WTC11 (cell line): ENCODE data around the gene SLC34A1. TPM values are rescaled to one million over a fixed set of nuclear protein-coding genes. Genes with fewer than 3 reads are reported as not detected.
A peak's percentile ranks its signal among the peaks of the same experiment; 100 is the strongest.

ENCODE experiments used
- ATAC-seq: fragments of 200-7000 bp; cut with Tn5 transposase; 2 replicates; pipeline ENCODE4 v1.10.0; 2021; ENCODE audit warnings: mild to moderate bottlenecking, moderate library complexity
- CTCF ChIA-PET: fragments of 300-600 bp; sonication (Branson Sonifier 250); formaldehyde crosslinking; loops from one replicate; lab custom pipeline; 2021; ENCODE audit warnings: antibody characterized with exemption; lab: Charles Lee
- POLR2A ChIA-PET: fragments of 350-600 bp; sonication (Branson Sonifier 250); formaldehyde crosslinking; loops from one replicate; lab custom pipeline; 2021; ENCODE audit warnings: antibody characterized with exemption; lab: Charles Lee
- DNase-seq: peaks from one replicate; pipeline ENCODE4 v3.0.0; 2021; ENCODE audit warnings: low spot score
- H3K27ac Mint-ChIP-seq: 2 replicates; pipeline ENCODE4 v1.8.0; 2021; ENCODE audit warnings: mixed read lengths
- H3K27me3 Mint-ChIP-seq: 2 replicates; pipeline ENCODE4 v1.8.0; 2021; ENCODE audit warnings: low read depth, mild to moderate bottlenecking, moderate library complexity, mixed read lengths
- H3K36me3 Mint-ChIP-seq: 2 replicates; pipeline ENCODE4 v1.8.0; 2021; ENCODE audit warnings: mixed read lengths
- H3K4me1 Mint-ChIP-seq: 2 replicates; pipeline ENCODE4 v1.8.0; 2022; ENCODE audit warnings: mixed read lengths
- H3K4me3 Mint-ChIP-seq: 2 replicates; pipeline ENCODE4 v1.8.0; 2021; ENCODE audit warnings: mild to moderate bottlenecking, moderate library complexity, mixed read lengths
- H3K9me3 Mint-ChIP-seq: 2 replicates; pipeline ENCODE4 v1.8.0; 2021; ENCODE audit warnings: mixed read lengths
- CBFB ChIP-seq: sonication (generic); formaldehyde crosslinking; IDR thresholded peaks from 2 replicates; pipeline ENCODE4 v1.8.1; 2022; ENCODE audit warnings: mild to moderate bottlenecking, low read depth, missing genetic modification reagents
- CREB1 ChIP-seq: sonication (generic); formaldehyde crosslinking; IDR thresholded peaks from 2 replicates; pipeline ENCODE4 v1.8.0; 2023; ENCODE audit warnings: mild to moderate bottlenecking, missing genetic modification reagents
- CREM ChIP-seq: sonication (generic); formaldehyde crosslinking; IDR thresholded peaks from 2 replicates; pipeline ENCODE4 v1.8.1; 2022; ENCODE audit warnings: mild to moderate bottlenecking, missing genetic modification reagents, moderate library complexity
- E2F1 ChIP-seq: sonication (generic); formaldehyde crosslinking; IDR thresholded peaks from 2 replicates; pipeline ENCODE4 v1.8.0; 2022; ENCODE audit warnings: mild to moderate bottlenecking, missing genetic modification reagents
- E2F5 ChIP-seq: sonication (generic); formaldehyde crosslinking; IDR thresholded peaks from 2 replicates; pipeline ENCODE4 v1.8.1; 2022; ENCODE audit warnings: mild to moderate bottlenecking, moderate library complexity, missing genetic modification reagents
- ELF4 ChIP-seq: sonication (generic); formaldehyde crosslinking; IDR thresholded peaks from 2 replicates; pipeline ENCODE4 v1.8.1; 2022; ENCODE audit warnings: low read depth, mild to moderate bottlenecking, moderate library complexity, missing genetic modification reagents
- ERG ChIP-seq: fragments of 250-450 bp; sonication (Bioruptor Pico); IDR thresholded peaks from 2 replicates; pipeline ENCODE4 v1.8.0; 2021; ENCODE audit warnings: mild to moderate bottlenecking
- FOXK1 ChIP-seq: sonication (generic); formaldehyde crosslinking; IDR thresholded peaks from 2 replicates; pipeline ENCODE4 v1.8.0; 2022; ENCODE audit warnings: mild to moderate bottlenecking, moderate library complexity, missing genetic modification reagents
- JAZF1 ChIP-seq: fragments of 250-450 bp; sonication (Bioruptor Pico); IDR thresholded peaks from 2 replicates; pipeline ENCODE4 v1.9.0; 2021; ENCODE audit warnings: moderate library complexity, mild to moderate bottlenecking, inconsistent platforms
- NFATC4 ChIP-seq: fragments of 250-450 bp; sonication (Bioruptor Pico); IDR thresholded peaks from 2 replicates; pipeline ENCODE4 v1.9.0; 2021; ENCODE audit warnings: mild to moderate bottlenecking
- RORB ChIP-seq: fragments of 250-450 bp; sonication (Bioruptor Pico); IDR thresholded peaks from 2 replicates; pipeline ENCODE4 v1.9.0; 2021; ENCODE audit warnings: mild to moderate bottlenecking
- SMAD3 ChIP-seq: sonication (generic); formaldehyde crosslinking; IDR thresholded peaks from 2 replicates; pipeline ENCODE4 v1.8.0; 2022; ENCODE audit warnings: missing genetic modification reagents, mild to moderate bottlenecking, borderline replicate concordance
- USF1 ChIP-seq: sonication (generic); formaldehyde crosslinking; IDR thresholded peaks from 2 replicates; pipeline ENCODE4 v1.8.0; 2022; ENCODE audit warnings: mild to moderate bottlenecking, missing genetic modification reagents
- ZMAT4 ChIP-seq: fragments of 250-450 bp; sonication (Bioruptor Pico); IDR thresholded peaks from 2 replicates; pipeline ENCODE4 v1.9.0; 2021; ENCODE audit warnings: mild to moderate bottlenecking
- ZNF281 ChIP-seq: sonication (generic); formaldehyde crosslinking; IDR thresholded peaks from 2 replicates; pipeline ENCODE4 v1.8.0; 2023; ENCODE audit warnings: mild to moderate bottlenecking, missing genetic modification reagents
- ZNF512 ChIP-seq: sonication (generic); formaldehyde crosslinking; IDR thresholded peaks from 2 replicates; pipeline ENCODE4 v1.8.1; 2022; ENCODE audit warnings: missing genetic modification reagents, borderline replicate concordance
- total RNA-seq: library from RNA; stranded (reverse); gene quantifications from 3 replicates; pipeline ENCODE4 v1.2.3, GENCODE V29; 2021

Gene SLC34A1
- total RNA-seq, 1 experiment from 2014 or later: not detected

- CTCF ChIA-PET: interaction anchor here (0.9 to 1.3 kb wide), 5 partner anchors 13 to 269 kb away, joined by 3 to 6 read pairs (median 4); no protein-coding TSS in a partner anchor
- H3K4me3 Mint-ChIP-seq: no peak overlapping the region
- DNase-seq (no peak), ATAC-seq (no peak)
- peaks cover 14% of the 10 kb centered on the region for H3K9me3 Mint-ChIP-seq
- H3K27me3 Mint-ChIP-seq: peaks cover 28% of the 10 kb centered on the region
- TF ChIP-seq ZMAT4 (CRISPR knock-in tag): no peak
- TF ChIP-seq USF1 (CRISPR knock-in tag): 0 out of 2 replicates have a peak, but pooled peaks have one; percentile 26
- peaks cover 5% of the 10 kb centered on the region for H3K4me1 Mint-ChIP-seq
- POLR2A ChIA-PET: no interaction called here
- no peaks in the 10 kb centered on the region for H3K36me3 Mint-ChIP-seq
- H3K27ac Mint-ChIP-seq: no peak overlapping the region
Measured at GRCh38 chr5:177355868-177356168, 28.4 kb upstream of the SLC34A1 start.

- Mint-ChIP-seq H3K36me3 (no peaks in the 10 kb centered on the region), H3K27ac (no peak overlapping the region), H3K27me3 (peaks cover 31% of the 10 kb centered on the region), H3K4me1 (peaks cover 6% of the 10 kb centered on the region), H3K9me3 (peaks cover 14% of the 10 kb centered on the region), H3K4me3 (no peak overlapping the region)
- CTCF ChIA-PET: interaction anchor here (0.9 to 1.3 kb wide), 4 partner anchors 12 to 47 kb away, joined by 3 to 6 read pairs (median 4); no protein-coding TSS in a partner anchor
- DNase-seq (no peak), ATAC-seq (no peak)
- POLR2A ChIA-PET: no interaction called here
- TF ChIP-seq E2F5 (CRISPR knock-in tag): no peak
- no peak for TF ChIP-seq ELF4 (CRISPR knock-in tag)
- no peak for TF ChIP-seq CBFB
- no peak for TF ChIP-seq CREB1 (CRISPR knock-in tag)
- TF ChIP-seq RORB (CRISPR knock-in tag): no peak
- no peak for TF ChIP-seq ZNF281
- no peak for TF ChIP-seq CREM (CRISPR knock-in tag)
- no peak for TF ChIP-seq ZNF512 (CRISPR knock-in tag)
Measured at GRCh38 chr5:177356746-177357145, 27.5 kb upstream of the SLC34A1 start.

GRCh38 chr5:177357146-177357458 lies 27.1 kb upstream of the SLC34A1 start:
- no peak for DNase-seq
- TF ChIP-seq SMAD3 (CRISPR knock-in tag) (no peak), FOXK1 (no peak), ERG (CRISPR knock-in tag) (no peak), NFATC4 (CRISPR knock-in tag) (no peak), USF1 (CRISPR knock-in tag) (no peak), JAZF1 (CRISPR knock-in tag) (no peak), E2F1 (CRISPR knock-in tag) (no peak)
- ATAC-seq: no peak
- H3K4me3 Mint-ChIP-seq: no peak overlapping the region
- H3K9me3 Mint-ChIP-seq: peaks cover 14% of the 10 kb centered on the region
- ChIA-PET CTCF (interaction anchor here (1.0 to 1.3 kb wide), 2 partner anchors 39 to 47 kb away, joined by 4 to 5 read pairs; no protein-coding TSS in a partner anchor), POLR2A (interaction anchor here (0.5 kb wide), 1 partner anchor 69 kb away, joined by 3 read pairs; the partner anchor contains the start of gene GRK6)
- peaks cover 35% of the 10 kb centered on the region for H3K27me3 Mint-ChIP-seq
- H3K27ac Mint-ChIP-seq: no peak overlapping the region
- H3K4me1 Mint-ChIP-seq: peaks cover 7% of the 10 kb centered on the region
- no peaks in the 10 kb centered on the region for H3K36me3 Mint-ChIP-seq
